GM21717 (cell line): ENCODE measurements around the gene TNRC6C.

Experiments used
- ATAC-seq: cut with Tn5 transposase; IDR thresholded peaks from one replicate; pipeline ENCODE4 v1.9.1; 2021; ENCODE audit warnings: mild to moderate bottlenecking, moderate library complexity; ENCODE audit not compliant: unreplicated experiment

TNRC6C gene

DNA sequence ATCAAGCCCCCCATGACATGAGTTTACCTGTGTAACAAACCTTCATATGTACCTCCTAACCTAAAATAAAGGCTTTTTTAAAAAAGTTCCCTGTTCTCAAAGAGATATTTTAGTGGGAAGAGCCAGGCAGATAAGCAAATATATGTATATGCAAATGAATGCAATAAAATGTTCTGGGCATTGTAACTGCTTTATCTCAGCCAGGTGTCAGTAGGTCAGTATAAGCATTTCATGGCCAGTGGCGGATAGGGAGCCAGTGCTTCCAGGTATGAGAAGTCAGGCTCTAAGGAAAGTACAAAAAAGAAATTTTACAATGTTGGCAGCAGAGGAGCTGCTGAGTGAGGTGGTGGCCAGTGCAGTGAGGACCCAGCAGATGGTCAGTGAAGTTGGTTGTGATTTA is 53.9 kb downstream of the TNRC6C start:
- no peak for ATAC-seq

DNA sequence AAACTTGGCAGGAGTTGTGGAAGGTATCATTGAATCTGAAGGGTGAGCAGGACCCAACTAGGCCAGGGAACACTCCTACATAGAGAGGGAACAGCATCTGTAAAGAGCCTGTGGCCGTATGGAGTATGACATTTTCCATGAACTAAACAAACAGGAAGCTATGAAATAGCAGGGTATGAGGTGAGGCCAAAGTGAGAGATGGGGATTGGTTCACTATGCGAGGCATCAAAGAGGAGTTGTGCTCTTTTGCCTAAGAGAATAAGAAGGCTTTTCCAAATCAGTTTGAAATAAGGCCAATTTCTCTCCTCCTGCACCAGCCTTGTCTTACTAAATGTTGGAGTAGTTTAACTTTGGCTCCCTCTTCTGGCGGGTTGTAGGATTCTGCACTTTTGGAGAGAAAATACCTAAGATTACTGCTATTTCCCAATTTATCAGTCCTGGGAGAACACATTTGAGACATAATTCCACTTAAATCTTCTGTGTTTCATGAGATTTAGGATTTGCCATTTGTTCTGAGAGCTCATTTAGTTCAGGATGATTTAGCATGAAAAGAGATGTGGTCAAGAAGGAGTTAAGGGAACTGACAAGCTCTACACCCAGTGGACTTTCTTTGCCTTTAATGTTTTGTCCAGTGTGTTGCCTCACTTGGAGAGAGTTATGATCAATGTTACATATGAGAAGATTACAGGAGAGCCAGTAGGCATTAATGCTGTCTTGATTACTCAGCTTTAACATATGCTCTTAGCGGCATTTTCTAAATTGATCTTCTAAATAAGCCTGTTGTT is 55.4 kb downstream of the TNRC6C start:
- ATAC-seq: no peak

GRCh38 chr17:78014646-78015045 is 56.1 kb downstream of the TNRC6C start:
- no peak for ATAC-seq

GRCh38 chr17:78016852-78017251 is 58.3 kb downstream of the TNRC6C start:
- no peak for ATAC-seq

DNA sequence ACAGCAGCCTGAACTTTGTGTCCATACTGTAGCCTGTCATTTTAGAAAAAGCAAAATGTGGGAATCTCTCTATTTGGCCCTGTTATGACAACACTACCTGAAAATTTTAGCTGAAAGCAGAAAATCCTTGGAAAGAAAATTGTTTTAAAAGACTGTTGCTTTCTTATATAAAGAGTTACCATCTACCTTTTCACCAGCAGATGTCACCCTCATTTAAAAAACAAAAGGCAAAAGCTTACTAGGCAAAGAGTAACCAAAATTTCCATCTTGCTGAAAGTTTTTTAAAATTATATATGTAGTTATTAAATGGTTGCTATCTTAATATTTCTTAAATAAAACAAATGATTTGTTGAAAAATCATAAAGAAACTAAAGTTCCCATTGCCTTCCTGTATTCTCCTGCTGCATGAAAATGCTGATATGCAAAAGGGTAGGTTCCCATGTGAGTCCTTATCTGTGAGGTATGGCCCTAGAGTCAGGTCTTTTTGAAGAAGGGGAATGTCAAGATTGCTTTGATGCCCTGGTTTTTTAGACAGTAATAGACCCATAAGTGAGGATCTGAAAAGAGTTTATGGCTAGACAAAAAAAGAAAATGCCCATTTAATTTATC is 61.0 kb downstream of the TNRC6C start:
- ATAC-seq: no peak

GRCh38 chr17:78019976-78020716 is 61.6 kb downstream of the TNRC6C start:
- ATAC-seq: no peak

GRCh38 chr17:78020717-78021108 is 62.2 kb downstream of the TNRC6C start:
- no peak for ATAC-seq

- ATAC-seq: no peak
Observed at GRCh38 chr17:78022425-78022824, 63.9 kb downstream of the TNRC6C start.

- ATAC-seq: no peak
Observed at GRCh38 chr17:78023042-78023441, 64.5 kb downstream of the TNRC6C start.

- no peak for ATAC-seq
Observed at GRCh38 chr17:78026381-78026780, 67.9 kb downstream of the TNRC6C start.

DNA sequence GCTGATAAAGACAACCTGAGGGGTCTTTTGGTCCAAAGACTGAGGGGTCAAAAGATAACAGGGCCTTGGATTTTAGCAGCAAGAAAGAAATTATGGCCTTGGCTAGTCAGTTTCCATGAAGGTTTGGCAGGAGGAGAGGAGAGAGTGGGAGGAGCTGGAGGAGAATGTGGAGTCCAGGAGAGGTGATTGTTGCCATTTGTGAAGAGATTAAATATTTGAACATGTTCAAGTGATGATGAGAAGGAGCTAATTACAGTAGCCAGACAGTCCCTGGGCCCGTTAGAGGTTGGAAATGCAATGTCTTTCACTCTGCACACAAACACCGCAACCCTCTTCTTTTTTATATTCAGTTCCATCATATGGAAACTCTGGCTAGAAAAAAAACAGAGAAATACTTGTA is 68.6 kb downstream of the TNRC6C start:
- ATAC-seq: no peak

GRCh38 chr17:78029697-78030096 is 71.2 kb downstream of the TNRC6C start:
- ATAC-seq: no peak

DNA sequence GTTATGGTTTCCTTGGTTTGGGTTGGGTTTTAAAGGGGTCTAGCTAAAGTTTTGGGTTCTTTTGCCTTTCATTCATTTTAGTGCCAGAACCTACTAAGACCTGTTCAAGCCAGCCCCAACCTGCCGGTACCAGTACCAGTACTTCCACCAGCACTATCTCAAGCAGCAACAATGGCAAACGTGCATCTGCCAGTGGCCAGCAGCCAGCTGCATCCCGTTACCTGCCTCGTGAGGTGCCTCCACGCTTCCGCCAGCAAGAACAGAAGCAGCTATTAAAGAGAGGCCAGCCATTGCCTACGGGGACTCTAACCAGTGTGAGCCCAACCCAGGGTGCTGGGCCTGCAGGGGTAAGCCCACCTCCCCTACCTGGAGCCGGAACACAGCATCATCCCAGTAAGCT is 72.9 kb downstream of the TNRC6C start:
- no peak for ATAC-seq

DNA sequence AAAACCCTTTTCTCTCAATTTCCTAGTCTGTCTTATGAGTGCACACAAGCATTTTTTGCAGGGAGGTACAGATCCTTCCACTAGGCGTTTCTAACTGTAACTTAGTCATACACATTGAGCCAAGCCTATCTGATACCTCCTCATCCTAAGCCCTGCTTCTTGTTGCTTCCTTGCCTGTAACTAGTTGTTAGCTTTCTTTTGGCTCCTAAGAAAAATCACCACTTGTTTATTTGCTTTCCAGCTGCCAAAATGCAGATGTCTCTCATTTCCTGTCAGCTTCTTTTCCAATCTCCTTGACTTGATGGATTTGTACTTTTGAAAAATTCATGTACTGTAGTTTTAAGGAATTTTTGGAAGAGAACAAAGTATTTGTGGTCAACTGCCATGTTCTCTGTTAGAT is 73.7 kb downstream of the TNRC6C start:
- no peak for ATAC-seq

DNA sequence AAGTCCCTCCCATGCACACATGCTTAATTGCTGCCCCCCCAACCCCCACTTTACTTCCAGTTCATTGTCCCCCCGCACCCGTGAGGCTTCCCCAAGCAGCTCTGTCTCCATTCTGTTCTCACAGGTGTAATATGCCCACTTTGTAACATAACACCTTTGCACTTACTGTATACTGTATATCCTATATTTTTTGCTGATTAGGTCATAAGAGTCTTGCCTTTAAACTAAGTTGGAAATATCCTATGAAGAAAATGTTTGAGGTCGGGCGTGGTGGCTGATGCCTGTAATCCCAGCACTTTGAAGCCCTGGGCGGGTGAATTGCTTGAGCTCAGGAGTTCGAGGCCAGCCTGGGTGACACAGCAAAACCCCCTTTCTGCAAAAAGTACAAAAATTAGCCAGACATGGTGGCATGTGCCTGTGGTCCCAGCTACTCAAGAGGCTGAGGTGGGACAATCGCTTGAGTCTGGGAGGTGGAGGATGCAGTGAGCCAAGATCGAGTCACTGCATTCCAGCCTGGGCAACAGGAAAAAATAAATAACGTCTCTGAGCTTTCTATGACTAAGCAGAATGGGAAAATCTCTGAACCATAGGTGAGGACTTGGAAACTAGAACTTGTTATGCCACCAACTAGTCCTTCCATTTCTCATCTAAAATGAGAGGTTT is 76.1 kb downstream of the TNRC6C start:
- ATAC-seq: no peak

- no peak for ATAC-seq
Observed at GRCh38 chr17:78037280-78037679, 78.8 kb downstream of the TNRC6C start.

DNA sequence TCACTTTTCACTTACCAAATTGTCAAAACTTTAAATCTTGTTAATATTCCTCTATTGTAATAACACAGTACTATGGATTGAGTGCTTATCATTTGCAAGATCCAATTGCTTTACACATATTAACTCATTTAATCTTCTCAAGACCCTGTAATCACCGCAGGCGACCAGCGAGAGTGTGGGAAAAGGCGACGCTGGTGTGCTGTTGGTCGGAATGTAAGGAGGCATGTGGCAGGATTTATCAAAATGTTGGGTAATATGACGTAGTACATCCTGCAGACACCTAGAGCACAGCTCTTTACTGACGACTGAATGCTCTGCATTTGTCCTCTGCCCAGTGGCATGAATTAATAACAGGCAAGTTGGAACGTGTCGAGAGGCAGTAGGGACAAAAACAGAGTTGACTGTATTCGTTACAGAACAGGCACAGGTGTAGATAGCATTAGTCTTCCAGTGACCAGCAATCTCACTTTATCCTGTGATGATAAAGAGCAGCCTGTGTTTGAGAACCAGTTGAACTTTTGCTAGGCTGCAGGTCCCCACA is 80.3 kb downstream of the TNRC6C start:
- no peak for ATAC-seq

DNA sequence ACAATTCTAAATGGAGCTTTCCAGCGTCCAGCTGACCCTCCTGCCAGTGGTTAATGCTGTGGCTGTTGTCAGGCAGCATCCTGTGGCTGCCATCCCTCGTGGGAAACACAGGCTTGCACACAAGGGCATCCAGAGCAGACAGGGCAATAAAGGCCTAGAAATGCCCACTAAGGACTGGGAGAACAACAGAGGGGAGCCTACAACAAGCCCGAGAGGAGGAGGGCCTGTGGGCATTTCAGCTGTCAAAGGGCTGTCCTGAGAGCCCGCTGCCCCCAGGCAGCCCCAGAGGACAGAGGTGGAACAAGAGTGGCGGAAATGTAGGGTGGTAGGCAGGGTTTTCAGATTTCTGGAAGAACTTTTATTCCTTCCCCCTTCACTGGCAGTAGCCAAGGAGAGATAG is 81.1 kb downstream of the TNRC6C start:
- no peak for ATAC-seq

- no peak for ATAC-seq
Observed at GRCh38 chr17:78040440-78041385, 82.2 kb downstream of the TNRC6C start.
